A673 (cell line): Measurements from ENCODE around the gene TAX1BP3.

Experiments used
- CTCF ChIP-seq: fragments of 300-800, 200-600 bp; sonication (generic); conservative IDR thresholded peaks from 2 replicates; pipeline ENCODE4 v1.5.1; 2017; ENCODE audit warnings: low read depth, mild to moderate bottlenecking, antibody characterized with exemption, low read length, moderate library complexity, mixed read lengths
- EZH2 ChIP-seq: fragments of 200-600 bp; sonication (generic); IDR thresholded peaks from 2 replicates; pipeline ENCODE4 v1.6.1; 2017; ENCODE audit warnings: borderline replicate concordance, low read depth, mild to moderate bottlenecking, mixed read lengths, antibody characterized with exemption, low read length; ENCODE audit not compliant: poor library complexity, severe bottlenecking

GRCh38 chr17:3635474-3636153 is 32.8 kb downstream of the TAX1BP3 start:
- TF ChIP-seq CTCF (no peak), EZH2 (no peak)
